ENCODE results near the gene SPATA20.

SPATA20 gene

DNA sequence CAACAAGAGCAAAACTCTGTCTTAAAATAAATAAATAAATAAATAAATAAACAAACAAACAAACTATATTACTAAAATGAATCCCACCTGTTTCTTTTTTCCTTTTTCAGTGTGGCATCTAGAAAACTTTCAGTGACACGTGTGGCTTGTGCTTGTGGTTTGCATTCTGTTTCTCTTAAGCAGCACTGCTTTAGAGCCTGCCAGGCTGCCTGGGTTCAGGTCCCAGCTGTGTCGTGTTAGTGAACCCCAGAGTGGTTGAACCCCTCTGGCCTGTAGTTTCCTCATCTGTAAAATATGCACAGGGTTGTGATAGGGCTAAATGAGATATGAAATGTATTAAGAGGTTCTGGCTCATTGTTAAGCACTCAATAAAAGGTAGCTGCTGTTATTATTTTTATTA, 26.5 kb upstream of the SPATA20 start:
- DNase-seq: no peak

DNA sequence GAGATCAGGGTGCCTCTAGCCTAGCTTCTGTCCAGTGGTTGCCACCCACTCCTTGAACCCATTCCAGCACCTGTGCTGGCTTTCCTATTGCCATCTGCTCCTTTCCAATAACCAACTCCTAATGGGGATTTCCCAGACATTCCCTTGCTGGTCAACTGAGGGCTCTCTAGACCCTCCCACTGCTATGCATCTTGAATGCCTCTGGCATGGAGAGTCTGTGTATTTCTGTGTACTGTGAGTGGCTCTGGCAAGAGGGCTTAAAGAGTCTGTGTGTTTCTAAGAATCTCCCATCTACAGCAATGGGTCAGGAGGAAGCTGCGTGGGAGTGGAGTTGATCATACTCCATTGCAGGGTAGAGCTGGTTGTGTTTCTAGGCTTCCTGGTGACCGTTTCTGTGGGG, 25.5 kb upstream of the SPATA20 start:
- DNase-seq: no peak

DNA sequence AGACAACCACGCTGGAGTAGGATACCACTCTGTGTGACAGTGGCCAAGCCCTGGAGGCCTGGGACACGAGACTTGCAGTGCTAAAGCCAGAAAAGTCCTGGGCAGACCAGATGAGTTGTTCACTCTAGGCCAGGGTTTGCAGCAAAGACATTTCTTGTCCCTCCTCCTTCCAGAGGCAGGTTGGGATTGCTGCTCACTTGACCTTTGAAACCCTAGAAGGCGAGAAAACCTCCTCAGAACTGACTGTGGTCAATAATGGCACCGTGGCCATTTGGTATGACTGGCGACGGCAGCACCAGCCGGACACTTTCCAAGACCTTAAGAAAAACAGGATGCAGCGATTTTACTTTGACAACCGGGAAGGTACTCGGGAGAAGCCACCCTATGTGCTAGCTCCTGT, 24.2 kb upstream of the SPATA20 start:
- no peak for DNase-seq

DNA sequence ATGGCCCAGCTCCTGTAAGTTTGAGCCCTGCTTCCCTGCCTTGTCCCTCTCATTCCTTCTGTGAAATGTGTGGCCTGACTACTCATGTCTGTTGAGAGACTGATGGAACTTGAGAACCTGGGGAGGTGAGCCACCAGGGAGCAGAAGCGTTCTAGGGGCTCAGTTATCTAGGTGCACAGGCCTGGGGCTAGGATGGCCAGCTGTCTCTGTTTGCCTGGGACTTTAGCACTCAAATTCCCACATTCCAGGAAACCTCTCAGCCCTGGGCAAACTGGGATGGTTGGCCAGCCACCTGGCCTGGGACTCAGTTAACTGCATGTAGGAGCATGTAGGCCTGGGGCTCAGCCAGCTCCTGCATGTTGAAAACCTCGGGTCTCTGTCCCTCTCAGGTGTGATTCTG, 23.8 kb upstream of the SPATA20 start:
- DNase-seq: no peak

DNA sequence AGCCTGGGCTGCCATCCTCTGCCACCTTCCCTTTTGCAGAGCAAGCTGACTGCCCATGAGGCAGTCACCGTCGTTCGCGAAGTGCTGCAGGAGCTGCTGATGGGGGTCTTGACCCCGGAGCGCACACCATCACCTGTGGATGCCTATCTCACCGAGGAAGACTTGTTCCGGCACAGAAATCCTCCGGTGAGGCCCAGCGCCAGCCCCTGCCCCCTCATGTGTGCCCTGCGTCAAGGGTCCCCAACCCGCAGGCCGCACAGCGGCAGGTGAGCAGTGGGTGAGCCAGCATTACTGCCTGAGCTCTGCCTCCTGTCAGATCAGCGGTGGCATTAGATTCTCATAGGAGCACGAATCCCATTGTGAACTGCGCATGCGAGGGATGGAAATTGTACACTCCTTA, 22.1 kb upstream of the SPATA20 start:
- no peak for DNase-seq

DNA sequence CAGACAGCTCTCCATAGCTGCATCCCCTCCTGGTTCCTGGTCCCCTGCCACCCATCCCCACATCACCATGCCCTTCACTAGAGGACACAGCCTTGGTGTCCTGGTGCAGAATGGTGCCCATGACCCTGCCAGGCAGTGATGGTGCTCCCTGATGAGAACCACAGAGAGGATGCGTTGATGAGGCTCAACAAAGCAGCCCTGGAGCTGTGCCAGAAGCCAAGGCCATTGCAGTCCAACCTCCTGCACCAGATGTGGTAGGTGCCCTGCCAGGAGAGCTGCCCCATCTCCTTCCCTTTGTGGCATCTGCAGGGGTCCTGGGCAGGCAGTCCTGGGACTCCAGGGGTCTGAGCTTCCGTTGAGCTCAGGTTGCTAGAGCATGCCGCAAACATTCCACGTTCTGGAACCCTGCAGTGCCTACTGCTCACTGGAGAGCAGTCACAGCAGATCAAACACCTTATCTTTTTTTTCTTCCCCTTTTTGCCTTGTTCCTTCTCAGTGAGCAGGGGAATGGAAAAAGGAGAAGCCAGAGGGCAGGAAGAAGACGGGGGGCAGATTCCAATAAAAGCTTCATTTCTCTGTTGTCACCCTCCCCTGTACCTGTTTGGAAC, 19.7 kb upstream of the SPATA20 start:
- peak; percentile 20 for DNase-seq

DNA sequence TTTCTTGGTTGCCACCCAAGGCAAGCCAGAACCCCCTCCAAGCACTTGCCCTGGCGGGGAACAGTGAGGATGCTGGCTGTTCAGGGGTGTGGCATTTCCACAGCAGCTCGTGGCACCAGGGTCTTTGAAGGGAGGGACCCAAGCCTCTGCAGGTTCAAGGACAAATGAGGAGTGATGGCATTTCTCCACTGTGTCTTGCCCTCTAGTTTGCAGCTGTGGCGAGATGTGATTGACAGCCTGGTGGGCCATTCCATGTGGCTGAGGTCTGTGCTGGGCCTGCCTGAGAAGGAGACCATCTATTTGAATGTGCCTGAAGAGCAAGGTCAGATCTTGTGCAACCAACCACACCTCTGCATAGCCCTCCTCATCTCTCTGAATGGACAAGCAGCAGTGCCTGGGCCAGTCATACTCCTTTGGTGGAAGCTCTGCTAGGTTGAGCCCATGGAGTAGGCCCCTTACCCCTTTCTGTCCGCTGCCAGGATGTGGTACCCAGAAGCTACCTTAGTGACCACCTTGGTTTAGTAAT, 19.0 kb upstream of the SPATA20 start:
- DNase-seq: no peak

DNA sequence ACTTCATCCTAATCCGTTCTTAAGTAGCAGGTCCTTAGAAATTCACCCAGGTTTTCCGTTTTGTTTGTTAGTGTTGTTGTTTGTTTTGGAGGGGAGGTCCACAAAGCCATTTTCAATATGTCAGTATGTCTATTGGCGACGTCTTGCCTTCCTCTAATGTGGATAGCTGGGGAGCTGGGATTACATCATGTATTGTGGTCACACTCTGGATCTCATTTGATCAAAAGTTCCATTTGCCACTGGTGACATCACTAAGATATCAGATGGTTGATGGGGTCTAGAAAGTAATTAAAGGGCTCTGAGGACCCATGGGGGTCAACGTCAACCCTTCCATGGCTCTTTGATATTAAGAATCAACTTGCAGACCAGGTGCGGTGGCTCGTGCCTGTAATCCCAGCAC, 17.1 kb upstream of the SPATA20 start:
- DNase-seq: no peak

DNA sequence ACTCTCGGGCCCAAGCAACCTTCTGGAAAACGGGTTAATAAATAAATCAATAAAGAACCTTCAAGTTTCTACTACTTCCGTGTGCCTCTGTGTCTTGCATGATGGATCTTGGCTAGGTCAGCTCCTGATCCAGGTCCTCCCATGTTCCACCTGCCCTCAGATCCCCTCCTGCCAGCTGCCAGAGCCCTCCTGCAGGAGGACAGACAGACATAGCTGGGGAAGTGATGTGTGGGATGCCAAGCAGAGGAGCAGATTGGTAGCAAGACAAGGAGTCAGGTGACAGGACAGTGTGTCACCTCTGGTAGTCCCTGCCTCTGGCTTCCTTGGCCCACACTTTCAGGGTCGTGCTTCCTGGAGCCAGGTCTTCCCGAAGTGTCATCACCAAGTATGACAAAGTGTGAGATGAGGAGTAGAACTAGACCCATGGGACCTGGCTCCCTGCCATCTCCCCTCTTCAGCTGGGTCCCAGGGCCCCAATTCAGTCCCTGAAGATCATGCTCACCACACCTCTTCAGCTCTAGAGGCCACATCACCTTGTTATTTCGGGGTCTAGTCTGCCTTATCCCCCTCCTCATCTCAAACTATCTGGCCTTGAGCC, 15.4 kb upstream of the SPATA20 start:
- no peak for DNase-seq

DNA sequence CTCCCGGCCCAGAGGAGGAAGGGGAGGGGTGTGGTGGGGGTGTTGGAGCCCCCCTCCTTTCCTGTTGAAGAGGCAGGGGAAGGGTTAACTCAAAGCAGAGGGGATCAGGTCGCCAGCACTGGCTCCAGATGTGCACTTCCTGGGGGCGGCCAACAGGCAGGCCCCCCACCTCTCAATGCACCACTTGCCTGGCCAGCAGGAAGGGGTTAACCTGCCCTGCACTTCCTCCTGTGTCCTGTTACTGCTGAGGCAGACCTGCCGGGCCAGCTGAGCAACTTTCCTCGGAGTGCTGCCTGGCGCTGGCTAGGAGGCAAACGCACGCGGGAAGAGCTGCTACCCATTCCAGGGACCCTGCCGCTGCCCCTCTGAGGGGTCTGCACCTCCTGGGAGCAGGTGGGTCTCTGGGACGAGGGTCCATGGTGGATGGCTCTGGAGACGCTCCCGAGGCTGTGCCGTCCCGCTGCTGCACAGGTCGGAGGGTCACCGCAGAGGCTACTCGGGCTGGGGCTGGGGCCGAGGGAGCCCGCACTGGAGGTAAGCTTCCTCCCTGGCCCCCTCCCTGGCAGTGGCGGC, 14.4 kb upstream of the SPATA20 start, which contains the start of gene EPN3:
Gene EPN3 (plus strand): TSS at position 284 of the 573 bp plus-strand sequence. CDS start 3,822 bp downstream, outside the sequence.
- no peak for DNase-seq

DNA sequence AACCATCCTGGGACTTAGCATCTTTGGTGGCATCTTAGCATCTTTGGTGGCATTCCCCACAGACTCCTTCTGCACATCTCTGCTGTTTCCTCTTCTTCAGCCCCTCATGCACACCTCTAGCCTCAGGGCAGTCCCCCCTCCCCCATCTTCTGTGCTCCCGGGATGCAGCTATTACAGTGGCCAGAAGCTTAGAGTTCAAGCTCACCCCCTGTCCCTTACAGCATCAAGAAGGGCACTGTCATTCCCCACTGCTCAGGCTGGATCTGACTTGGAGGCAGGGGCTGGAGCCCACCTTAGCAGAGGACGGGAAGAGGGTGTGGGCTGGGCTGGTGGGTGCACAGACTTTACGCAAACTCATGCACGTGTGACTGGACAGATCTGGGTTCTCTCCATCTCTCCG, 13.8 kb upstream of the SPATA20 start:
- no peak for DNase-seq

DNA sequence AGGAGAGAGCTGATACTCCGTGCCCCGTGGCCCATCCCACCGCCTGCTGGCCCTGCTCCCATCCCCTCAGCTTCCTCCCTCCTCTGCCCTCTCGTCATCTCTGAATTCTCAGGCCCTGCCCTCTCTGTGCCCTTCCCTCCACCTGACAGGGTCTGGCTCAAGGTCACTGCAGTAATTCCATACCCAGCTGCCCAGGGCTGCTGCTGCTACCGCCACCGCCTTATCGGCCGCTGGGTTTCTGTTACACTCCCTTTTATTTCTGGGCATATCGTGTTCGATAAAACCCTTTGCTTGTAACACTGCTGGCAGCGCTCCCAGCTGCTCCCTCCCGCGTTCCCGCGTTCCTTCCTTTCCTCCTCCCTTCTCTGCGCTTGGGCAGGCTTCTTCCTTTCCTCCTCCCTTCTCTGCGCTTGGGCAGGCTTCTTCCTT, 13.2 kb upstream of the SPATA20 start:
- DNase-seq: no peak

DNA sequence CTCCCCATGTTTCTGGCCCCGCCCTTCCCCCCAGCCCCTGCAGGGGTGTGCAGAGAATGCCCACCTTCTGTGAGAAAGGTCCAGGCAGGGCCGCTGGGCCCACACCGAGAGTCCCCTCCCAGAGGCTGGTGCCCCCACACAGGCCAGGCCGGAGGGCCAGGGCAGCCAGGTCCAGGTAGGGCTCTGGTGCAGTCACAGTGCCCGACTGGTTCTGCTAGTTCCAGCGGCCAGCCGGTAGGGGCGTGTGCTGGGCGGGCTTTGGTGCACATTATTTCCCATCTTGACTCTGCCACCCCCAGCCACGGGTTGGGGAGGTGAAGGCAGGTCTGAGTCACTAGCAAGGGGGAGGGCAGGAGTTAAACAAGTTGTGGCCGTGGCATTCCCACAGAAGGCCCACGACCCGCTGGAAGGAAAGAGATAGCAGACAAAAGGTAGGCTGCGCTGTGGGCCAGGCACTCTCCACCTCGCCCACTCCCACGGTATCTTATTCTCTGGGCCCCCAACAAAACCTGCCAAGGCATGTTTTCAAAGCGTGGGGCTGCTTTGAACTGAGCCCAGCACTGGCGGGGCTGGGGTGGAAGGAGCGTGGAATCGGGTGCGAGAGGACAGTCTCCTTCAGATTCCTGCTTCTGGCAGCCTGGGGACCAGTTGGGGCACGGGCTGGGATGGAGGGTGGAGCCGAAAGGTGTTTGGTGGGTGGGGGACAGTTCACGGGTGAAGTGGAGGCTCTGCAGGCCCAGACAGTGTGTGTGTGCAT, 12.6 kb upstream of the SPATA20 start:
- DNase-seq: no peak

DNA sequence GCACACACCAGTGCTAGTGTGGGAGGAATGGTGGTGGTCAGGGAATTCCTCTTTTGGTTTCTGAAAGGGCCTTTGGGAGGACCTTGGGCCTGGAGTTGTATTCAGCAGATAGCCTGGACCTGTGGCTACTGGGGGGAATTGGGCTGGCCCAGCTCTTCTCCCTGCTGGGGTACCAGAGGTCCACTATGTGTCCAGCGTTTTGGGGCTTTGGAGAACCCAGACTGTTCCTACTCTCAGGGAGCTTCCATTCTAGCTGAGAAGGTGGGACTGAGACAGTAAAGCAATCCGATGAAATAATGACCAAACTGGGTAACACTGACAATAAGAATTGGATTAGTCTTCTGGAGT, 12.0 kb upstream of the SPATA20 start:
- DNase-seq: no peak

DNA sequence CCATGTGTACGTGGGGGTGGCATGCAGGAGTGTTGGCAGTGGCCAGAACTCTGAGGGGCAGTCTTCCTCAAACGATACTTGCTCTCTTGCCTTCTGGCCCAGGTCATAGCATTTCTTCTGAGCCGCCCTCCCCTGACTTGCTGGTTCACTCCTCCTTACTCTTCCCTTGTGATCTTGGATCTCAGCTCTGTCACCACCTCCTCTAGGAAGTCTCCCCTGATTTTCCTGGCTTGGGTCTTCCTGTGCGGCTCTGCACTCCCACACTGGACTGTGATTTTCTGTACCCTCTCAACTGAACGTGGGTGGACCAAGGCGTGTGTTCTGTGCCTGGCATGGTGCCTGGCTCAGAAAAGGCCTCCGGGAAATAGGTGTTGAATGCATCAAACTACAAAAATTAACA, 11.6 kb upstream of the SPATA20 start:
- no peak for DNase-seq

DNA sequence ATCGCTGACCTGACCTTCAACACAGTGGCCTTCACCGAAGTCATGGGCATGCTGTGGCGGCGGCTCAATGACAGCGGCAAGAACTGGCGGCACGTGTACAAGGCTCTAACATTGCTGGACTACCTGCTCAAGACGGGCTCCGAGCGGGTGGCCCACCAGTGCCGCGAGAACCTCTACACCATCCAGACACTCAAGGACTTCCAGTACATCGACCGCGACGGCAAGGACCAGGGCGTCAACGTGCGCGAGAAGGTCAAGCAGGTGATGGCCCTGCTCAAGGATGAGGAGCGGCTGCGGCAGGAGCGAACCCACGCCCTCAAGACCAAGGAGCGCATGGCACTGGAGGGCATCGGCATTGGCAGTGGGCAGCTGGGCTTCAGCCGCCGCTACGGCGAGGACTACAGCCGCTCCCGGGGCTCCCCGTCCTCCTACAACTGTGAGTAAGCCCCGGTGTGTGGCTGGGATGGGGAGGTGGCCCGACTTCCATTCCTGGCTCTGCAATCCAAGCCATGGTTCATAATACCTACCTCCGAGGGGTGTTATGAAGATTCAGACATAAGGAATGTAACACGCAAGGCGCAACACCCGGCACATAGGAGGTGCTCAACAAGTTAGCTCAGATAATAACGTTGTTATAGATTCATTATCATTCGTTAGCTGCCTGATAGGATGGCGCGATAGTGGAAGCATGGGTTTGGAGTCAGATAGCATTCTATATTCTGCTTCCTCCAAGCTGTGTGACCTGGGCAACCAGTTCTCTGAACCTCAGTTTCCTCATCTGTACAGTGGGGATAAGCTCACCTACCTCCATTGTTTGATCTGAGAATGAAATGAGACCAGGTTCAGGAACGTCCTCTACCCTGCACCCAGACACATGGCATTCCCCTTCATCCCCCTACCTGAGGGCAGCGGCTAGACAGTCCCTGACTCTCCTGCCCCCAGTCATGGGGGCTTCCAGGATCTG, 10.0 kb upstream of the SPATA20 start:
- DNase-seq: no peak

DNA sequence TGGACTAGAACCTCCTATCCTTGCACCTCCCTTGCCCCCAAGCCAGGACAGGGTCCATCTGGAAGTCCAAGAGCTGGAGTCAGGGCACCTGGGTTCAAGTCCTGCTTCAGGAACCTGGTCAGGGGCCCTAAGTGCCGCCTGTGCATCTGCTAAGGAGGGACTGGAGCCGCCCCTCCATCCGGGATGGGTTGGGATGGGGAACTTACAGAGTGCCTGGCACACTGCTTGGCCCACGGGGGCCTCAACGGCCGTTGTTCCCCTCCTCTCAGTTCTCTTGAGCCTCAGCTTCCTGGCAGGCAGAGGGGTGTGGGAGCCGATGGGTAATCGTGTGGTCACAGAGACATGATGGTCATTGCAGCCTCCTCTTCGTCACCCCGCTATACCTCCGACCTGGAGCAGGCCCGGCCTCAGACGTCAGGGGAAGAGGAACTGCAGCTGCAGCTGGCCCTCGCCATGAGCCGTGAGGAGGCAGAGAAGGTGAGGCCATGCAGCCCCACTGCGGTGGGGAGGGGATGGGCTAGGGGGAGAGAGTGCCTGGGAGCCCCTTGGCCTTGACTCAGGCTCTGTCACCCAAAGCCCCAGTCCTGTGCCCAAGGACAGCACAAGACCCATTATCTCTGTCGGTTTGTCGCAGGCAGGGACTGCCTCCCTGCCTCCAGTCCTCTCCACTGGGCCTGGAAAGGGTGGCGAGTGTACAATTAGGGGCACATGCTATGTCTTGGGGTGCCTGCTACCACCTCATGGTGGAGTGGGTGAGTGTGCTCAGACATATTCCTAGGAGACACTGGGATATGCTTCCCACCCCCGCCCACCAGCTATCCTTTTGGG, 9.0 kb upstream of the SPATA20 start:
- DNase-seq: no peak

DNA sequence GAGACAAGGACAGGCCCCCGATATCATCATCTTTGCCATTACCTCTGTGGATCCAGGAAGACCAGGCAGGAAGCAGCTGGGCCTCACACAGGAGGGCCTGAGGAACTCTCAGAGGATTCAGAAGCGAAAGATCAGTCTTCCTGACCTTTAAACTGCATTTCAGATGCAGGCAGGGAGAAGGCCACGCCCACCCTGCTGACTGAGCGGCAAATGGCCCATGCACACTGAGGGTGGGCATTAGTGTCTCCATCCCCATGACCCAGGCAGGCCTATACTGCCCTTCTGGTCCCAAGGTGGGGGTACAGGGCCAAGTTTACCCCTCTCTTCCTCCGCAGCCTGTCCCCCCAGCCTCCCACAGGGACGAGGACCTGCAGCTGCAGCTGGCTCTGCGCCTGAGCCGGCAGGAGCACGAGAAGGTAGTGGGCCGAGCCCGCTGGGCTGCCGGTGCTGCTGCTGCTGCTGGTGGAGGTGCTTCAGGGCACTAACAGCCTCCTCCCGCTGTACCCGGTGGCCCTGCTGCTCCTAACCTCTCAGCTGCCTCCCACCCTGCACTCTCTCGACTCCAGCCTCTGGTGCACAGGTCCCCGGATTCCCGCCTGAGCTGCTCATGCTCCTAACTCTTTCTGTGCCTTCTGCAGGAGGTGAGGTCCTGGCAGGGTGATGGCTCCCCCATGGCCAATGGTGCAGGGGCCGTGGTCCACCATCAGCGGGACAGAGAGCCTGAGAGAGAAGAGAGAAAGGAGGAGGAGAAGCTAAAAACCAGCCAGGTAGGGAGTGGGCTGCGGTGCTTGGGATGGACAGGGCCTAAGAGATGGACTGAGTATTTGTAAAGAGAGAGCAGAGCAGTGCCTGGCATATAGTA, 8.2 kb upstream of the SPATA20 start:
- no peak for DNase-seq

DNA sequence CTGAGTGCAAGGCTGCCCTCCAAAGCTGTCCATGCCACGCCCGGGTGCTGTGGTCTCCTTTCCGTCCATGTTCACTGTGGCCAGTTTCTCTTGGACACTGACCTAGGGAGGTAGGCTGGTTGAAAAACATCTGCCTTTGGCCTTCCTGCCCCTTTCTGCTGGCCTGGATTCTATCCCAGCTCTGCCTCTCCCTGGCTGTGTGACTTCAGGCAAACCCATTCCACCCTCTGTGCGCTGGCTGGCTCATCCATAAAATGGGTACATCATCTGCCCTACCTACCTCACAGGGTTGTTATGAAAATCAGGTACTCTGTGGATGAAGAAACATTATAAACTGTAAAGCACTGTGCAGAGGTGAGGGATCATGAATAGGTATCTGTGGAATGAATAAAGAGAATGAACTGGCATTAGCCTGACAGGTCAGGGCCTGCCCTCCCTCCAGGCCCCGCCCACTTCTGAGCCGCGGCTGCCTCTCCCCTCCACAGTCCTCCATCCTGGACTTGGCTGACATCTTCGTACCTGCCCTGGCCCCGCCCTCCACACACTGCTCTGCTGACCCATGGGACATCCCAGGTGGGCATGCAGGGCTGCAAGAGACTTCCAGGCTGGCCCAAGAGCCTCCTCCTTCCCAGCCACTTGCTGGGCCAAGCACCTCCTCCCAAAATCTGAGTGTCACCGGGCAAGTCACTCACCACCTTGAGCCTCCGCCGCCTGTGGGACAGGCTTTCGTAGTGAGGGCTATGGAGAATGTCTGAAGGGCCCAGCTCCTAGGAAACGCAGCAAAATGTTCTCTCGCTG, 7.0 kb upstream of the SPATA20 start:
- no peak for DNase-seq

Data from GF-D8 (cell line).